ENCODE results near the gene GREB1. TPM values are rescaled to one million over a fixed set of nuclear protein-coding genes. Genes with fewer than 3 reads are reported as not detected.
A peak's percentile ranks its signal among the peaks of the same experiment; 100 is the strongest.

GREB1 gene
- total and polyA plus RNA-seq, 2 of the 13 experiments (the other 11 are each of a cell fraction or from before 2014, with no cell fraction given) = 31.3 to 61.2 TPM

DNA sequence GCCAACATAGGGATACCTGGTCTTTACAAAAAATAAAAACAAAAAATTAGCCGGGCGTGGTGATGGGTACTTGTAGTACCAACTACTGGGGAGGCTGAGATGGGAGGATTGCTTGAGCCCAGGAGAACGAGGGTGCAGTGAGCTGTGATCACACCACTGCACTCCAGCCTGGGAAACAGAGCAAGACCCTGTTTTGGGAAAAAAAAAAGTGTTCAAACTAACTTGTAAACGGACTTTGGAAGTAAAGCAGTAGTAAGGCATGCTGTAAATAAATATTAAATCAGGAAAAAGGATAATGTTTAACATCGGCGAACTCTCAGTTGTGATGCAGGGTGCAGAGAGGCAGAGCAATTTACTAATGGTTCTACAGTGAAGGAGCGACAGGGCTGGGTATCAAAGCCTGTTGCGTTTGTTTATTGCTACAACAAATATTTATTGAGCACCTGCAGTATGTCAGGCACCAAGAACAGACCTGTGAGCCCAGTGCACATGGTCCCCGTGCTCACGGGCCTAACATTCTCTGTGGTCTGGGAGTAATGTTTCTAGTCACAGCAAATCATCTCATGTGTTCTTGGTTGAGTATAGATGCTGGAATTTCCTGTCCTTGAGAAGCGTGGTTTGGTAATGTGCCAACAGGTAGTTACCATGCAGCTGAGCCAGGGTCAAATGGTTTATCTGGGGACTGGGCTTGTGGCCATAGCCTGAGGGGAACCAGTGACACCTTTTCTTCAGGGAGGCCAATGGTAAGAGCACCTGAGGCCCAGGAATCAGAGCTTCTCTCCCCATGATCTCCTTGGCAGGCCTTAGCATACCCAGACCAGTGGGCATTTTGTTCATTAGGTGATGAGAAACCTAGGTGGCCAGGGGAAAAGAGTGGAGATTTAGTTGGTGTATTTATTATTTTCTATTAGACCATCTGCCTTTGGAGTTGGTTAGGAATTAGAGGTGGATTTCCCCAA is 27.9 kb upstream of the GREB1 start (continued):
- TF ChIP-seq ZSCAN22 (CRISPR knock-in tag; IDR thresholded peaks at IDR 0.05) (0 out of 2 replicates have a peak, but pooled peaks have one; percentile 47), NFIC (IDR thresholded peaks at IDR 0.05; ENCODE audit: low read length) (peak; percentile 95), U2AF1 (optimal IDR thresholded peaks at IDR 0.05; ENCODE audit: low read depth, low read length) (no peak), ZSCAN21 (CRISPR knock-in tag; IDR thresholded peaks at IDR 0.05; ENCODE audit: borderline replicate concordance) (peak; percentile 30; the same call in 1 of the 2 replicates), ZNF652 (CRISPR knock-in tag; IDR thresholded peaks at IDR 0.05; ENCODE audit: borderline replicate concordance, low read depth) (no peak), NR2F6 (IDR thresholded peaks at IDR 0.05) (peak; percentile 56), NR2F6 (CRISPR knock-in tag; IDR thresholded peaks at IDR 0.05) (peak; percentile 72; the same call in 1 of the 2 replicates), ZNF629 (CRISPR knock-in tag; conservative IDR thresholded peaks at IDR 0.05) (no peak; the same call in 1 of the 2 replicates), ZNF816 (CRISPR knock-in tag; IDR thresholded peaks at IDR 0.05; ENCODE audit: borderline replicate concordance) (peak; percentile 90), NFE2L2 (IDR thresholded peaks at IDR 0.05; ENCODE audit: low read length) (no peak), PAX8 (CRISPR knock-in tag; IDR thresholded peaks at IDR 0.05; ENCODE audit: borderline replicate concordance) (0 out of 2 replicates have a peak, but pooled peaks have one; percentile 50), KAT8 (CRISPR knock-in tag; IDR thresholded peaks at IDR 0.05) (peak; percentile 82), FOXO1 (CRISPR knock-in tag; IDR thresholded peaks at IDR 0.05) (peak; percentile 85), ZFP90 (CRISPR knock-in tag; IDR thresholded peaks at IDR 0.05; ENCODE audit: borderline replicate concordance) (0 out of 2 replicates have a peak, but pooled peaks have one; percentile 37), GABPA (IDR thresholded peaks at IDR 0.05; ENCODE audit: low read depth, low read length) (no peak), GABPA (CRISPR knock-in tag; IDR thresholded peaks at IDR 0.05; ENCODE audit: low read depth) (peak; percentile 55; the same call in 1 of the 2 replicates), ERF (CRISPR knock-in tag; IDR thresholded peaks at IDR 0.05) (peak; percentile 93), POLR2G (IDR thresholded peaks at IDR 0.05; ENCODE audit: low read depth, low read length) (peak; percentile 72)
- TF ChIP-seq, protein P1, sequence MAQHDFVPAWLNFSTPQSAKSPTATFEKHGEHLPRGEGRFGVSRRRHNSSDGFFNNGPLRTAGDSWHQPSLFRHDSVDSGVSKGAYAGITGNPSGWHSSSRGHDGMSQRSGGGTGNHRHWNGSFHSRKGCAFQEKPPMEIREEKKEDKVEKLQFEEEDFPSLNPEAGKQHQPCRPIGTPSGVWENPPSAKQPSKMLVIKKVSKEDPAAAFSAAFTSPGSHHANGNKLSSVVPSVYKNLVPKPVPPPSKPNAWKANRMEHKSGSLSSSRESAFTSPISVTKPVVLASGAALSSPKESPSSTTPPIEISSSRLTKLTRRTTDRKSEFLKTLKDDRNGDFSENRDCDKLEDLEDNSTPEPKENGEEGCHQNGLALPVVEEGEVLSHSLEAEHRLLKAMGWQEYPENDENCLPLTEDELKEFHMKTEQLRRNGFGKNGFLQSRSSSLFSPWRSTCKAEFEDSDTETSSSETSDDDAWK (CRISPR knock-in tag; IDR thresholded peaks at IDR 0.05) = no peak
- TF ChIP-seq, protein P2, sequence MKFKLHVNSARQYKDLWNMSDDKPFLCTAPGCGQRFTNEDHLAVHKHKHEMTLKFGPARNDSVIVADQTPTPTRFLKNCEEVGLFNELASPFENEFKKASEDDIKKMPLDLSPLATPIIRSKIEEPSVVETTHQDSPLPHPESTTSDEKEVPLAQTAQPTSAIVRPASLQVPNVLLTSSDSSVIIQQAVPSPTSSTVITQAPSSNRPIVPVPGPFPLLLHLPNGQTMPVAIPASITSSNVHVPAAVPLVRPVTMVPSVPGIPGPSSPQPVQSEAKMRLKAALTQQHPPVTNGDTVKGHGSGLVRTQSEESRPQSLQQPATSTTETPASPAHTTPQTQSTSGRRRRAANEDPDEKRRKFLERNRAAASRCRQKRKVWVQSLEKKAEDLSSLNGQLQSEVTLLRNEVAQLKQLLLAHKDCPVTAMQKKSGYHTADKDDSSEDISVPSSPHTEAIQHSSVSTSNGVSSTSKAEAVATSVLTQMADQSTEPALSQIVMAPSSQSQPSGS (CRISPR knock-in tag; IDR thresholded peaks at IDR 0.05) = peak; percentile 67; the same call in 1 of the 2 replicates
- TF ChIP-seq, protein P3, sequence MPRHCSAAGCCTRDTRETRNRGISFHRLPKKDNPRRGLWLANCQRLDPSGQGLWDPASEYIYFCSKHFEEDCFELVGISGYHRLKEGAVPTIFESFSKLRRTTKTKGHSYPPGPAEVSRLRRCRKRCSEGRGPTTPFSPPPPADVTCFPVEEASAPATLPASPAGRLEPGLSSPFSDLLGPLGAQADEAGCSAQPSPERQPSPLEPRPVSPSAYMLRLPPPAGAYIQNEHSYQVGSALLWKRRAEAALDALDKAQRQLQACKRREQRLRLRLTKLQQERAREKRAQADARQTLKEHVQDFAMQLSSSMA (CRISPR knock-in tag; IDR thresholded peaks at IDR 0.05) = no peak
- TF ChIP-seq, protein P4, sequence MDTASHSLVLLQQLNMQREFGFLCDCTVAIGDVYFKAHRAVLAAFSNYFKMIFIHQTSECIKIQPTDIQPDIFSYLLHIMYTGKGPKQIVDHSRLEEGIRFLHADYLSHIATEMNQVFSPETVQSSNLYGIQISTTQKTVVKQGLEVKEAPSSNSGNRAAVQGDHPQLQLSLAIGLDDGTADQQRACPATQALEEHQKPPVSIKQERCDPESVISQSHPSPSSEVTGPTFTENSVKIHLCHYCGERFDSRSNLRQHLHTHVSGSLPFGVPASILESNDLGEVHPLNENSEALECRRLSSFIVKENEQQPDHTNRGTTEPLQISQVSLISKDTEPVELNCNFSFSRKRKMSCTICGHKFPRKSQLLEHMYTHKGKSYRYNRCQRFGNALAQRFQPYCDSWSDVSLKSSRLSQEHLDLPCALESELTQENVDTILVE (CRISPR knock-in tag; IDR thresholded peaks at IDR 0.05) = peak; percentile 78; the same call in 1 of the 2 replicates
- TF ChIP-seq, protein P5, sequence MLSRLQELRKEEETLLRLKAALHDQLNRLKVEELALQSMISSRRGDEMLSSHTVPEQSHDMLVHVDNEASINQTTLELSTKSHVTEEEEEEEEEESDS (CRISPR knock-in tag; IDR thresholded peaks at IDR 0.05; ENCODE audit: borderline replicate concordance) = 0 out of 2 replicates have a peak, but pooled peaks have one; percentile 27
- TF ChIP-seq, protein P6, sequence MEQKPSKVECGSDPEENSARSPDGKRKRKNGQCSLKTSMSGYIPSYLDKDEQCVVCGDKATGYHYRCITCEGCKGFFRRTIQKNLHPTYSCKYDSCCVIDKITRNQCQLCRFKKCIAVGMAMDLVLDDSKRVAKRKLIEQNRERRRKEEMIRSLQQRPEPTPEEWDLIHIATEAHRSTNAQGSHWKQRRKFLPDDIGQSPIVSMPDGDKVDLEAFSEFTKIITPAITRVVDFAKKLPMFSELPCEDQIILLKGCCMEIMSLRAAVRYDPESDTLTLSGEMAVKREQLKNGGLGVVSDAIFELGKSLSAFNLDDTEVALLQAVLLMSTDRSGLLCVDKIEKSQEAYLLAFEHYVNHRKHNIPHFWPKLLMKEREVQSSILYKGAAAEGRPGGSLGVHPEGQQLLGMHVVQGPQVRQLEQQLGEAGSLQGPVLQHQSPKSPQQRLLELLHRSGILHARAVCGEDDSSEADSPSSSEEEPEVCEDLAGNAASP (CRISPR knock-in tag; IDR thresholded peaks at IDR 0.05; ENCODE audit: borderline replicate concordance) = peak; percentile 75; the same call in 1 of the 2 replicates

All from HepG2 (cell line).